KG1 (cell line): ENCODE results near the gene SEPTIN8.
A peak's percentile ranks its signal among the peaks of the same experiment; 100 is the strongest.

Experiments used
- DNase-seq: peaks from one replicate; lab custom pipeline; 2025; lab: John Stamatoyannopoulos, UW

SEPTIN8 gene

GRCh38 chr5:132777209-132778069 is at the start of gene SEPTIN8:
Gene SEPTIN8, minus strand, starts transcription at chr5:132777239. Its CDS starts 102 bp downstream, at chr5:132777137.
- no peak for DNase-seq

- no peak for DNase-seq
These were observed 49.5 kb upstream of the SEPTIN8 start for GRCh38 chr5:132826424-132827082.

GRCh38 chr5:132825834-132826391 is 48.9 kb upstream of the SEPTIN8 start:
- DNase-seq: no peak

GRCh38 chr5:132825033-132825833 is 48.2 kb upstream of the SEPTIN8 start:
- DNase-seq: no peak

- no peak for DNase-seq
These were observed 47.4 kb upstream of the SEPTIN8 start for GRCh38 chr5:132824426-132824825.

- DNase-seq: no peak
These were observed 46.5 kb upstream of the SEPTIN8 start for GRCh38 chr5:132823481-132824050.

- DNase-seq: no peak
These were observed 45.8 kb upstream of the SEPTIN8 start for GRCh38 chr5:132822650-132823480.

- DNase-seq: no peak
These were observed 44.8 kb upstream of the SEPTIN8 start for GRCh38 chr5:132821791-132822190.

- DNase-seq: no peak
These were observed 44.3 kb upstream of the SEPTIN8 start for GRCh38 chr5:132821350-132821749.

GRCh38 chr5:132820162-132820754 is 43.2 kb upstream of the SEPTIN8 start:
- DNase-seq: peak; percentile 37

- DNase-seq: no peak
These were observed 42.4 kb upstream of the SEPTIN8 start for GRCh38 chr5:132819468-132819867.

- no peak for DNase-seq
These were observed 40.0 kb upstream of the SEPTIN8 start for GRCh38 chr5:132817011-132817410.

GRCh38 chr5:132816554-132816953 is 39.5 kb upstream of the SEPTIN8 start:
- no peak for DNase-seq

- DNase-seq: no peak
These were observed 39.0 kb upstream of the SEPTIN8 start for GRCh38 chr5:132816083-132816482.

- DNase-seq: no peak
These were observed 38.4 kb upstream of the SEPTIN8 start for GRCh38 chr5:132815454-132815853.

- DNase-seq: no peak
These were observed 37.7 kb upstream of the SEPTIN8 start for GRCh38 chr5:132814503-132815294.

GRCh38 chr5:132813599-132814502 is 36.8 kb upstream of the SEPTIN8 start:
- DNase-seq: no peak

GRCh38 chr5:132812781-132813598 is 36.0 kb upstream of the SEPTIN8 start, which contains the start of gene SOWAHA:
Gene SOWAHA, plus strand, starts transcription at chr5:132813302. Its CDS starts 320 bp downstream, at chr5:132813622.
- no peak for DNase-seq
